ENCODE data around the gene TNFRSF11A.

DNA sequence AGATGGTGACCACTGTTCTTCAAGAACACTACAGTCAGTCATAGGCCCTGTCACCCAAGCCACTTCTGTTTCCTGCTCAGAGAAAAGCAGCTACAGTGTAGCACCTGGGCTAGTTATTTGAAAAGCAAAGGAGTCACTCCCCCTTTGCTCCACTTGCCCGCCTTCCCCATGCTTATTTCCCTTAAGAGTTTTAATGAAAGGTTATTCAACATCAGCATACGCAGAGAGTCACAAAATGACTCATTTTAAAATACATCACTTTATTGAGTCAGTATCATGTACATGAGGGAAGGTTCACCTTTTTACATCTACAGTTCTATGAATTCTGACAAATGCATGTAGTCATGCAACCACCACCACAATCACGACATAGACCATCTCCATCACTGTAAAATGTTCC lies 71.3 kb downstream of the TNFRSF11A start:
- TF ChIP-seq, protein P1, sequence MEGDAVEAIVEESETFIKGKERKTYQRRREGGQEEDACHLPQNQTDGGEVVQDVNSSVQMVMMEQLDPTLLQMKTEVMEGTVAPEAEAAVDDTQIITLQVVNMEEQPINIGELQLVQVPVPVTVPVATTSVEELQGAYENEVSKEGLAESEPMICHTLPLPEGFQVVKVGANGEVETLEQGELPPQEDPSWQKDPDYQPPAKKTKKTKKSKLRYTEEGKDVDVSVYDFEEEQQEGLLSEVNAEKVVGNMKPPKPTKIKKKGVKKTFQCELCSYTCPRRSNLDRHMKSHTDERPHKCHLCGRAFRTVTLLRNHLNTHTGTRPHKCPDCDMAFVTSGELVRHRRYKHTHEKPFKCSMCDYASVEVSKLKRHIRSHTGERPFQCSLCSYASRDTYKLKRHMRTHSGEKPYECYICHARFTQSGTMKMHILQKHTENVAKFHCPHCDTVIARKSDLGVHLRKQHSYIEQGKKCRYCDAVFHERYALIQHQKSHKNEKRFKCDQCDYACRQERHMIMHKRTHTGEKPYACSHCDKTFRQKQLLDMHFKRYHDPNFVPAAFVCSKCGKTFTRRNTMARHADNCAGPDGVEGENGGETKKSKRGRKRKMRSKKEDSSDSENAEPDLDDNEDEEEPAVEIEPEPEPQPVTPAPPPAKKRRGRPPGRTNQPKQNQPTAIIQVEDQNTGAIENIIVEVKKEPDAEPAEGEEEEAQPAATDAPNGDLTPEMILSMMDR (IDR thresholded peaks at IDR 0.05), result no peak
- no peak for TF ChIP-seq ZFX (IDR thresholded peaks at IDR 0.05; ENCODE audit: borderline replicate concordance)

Measured in 22Rv1 (cell line).